ENCODE results near the gene ACOX1.

The ACOX1 gene

DNA sequence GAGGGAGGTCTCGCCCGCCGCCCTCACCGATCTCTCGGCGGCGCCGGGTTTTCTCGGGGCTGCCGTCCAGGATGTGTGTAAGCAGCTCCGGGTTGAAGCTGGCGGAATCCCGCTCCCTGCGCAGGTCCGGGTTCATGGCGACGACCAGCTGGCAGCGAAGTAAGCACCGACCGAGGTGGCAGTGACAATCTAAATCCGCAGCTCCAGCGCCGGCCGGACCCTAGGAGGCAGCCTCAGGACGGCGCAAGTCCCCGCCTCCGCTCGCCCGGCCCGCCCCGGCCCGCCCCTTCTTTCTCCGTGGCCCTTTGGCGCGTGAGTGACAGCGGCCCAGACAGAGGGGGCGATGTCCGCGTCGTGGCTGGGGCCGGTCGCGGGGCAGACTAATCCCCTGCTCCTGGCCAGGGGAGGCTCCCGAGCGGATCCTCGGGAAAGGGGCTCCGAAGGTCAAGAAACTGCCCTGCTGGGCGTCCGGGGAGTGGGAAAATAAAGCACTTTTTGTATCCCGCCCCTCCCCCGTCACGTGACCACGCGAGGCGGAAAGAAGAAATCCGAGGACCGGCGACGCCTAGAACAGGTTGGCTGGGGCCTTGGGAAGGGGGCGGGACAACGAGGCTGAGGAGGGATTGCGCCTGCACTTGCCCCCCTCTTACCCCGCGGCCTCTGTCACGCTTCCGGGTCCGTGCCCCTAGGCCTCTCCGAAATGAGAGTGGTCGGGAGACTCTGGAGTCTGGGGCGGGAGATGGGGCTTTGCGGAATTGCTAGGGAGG is at the start of gene ACOX1, which contains the start of gene TEN1:
TSS of gene ACOX1 (minus strand) at position 229 of the 767 bp plus-strand sequence. CDS start at position 136, 93 bp downstream.
TSS of gene TEN1 (plus strand) at position 303 of the 767 bp plus-strand sequence. CDS start 6,953 bp downstream, outside the sequence.
- peak; percentile 92 for DNase-seq (ENCODE audit: low spot score)

DNA sequence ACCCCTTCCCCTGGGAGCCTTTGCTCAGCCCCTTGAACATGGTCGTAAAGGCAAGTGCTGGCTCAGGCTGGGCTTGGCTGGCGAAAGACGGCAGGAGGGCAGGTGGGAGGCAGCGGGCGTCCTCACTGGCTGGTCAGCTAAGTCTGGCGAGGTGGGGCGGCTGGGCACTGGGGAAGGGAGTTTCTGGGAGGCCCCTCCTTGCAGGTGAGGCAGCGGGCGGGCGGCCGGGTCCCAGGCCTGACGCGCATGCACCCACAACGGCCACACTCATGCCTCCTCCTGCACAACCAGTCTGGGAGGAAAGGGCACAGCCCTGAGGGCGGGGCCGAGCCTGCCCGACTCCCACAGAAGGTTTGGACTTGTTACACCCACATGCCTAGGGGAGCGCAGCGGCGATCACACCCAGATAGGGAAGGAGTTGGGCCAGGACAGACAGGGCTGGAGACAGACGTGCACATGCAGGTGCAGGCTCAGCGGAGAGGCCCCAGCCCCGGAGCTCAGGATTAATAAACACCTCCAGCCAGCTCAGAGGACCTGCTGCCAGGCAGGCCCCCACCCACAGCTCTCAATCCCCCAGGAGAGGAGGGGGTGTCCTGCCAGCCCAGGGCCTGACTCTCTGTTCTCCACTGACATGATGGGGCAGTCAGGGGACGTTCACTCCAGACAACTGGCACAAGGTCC is 48.3 kb upstream of the ACOX1 start, which contains the start of gene EVPL:
TSS of gene EVPL (minus strand) at position 148 of the 681 bp plus-strand sequence. CDS start at position 40, 108 bp downstream.
- no peak for DNase-seq (ENCODE audit: low spot score)

DNA sequence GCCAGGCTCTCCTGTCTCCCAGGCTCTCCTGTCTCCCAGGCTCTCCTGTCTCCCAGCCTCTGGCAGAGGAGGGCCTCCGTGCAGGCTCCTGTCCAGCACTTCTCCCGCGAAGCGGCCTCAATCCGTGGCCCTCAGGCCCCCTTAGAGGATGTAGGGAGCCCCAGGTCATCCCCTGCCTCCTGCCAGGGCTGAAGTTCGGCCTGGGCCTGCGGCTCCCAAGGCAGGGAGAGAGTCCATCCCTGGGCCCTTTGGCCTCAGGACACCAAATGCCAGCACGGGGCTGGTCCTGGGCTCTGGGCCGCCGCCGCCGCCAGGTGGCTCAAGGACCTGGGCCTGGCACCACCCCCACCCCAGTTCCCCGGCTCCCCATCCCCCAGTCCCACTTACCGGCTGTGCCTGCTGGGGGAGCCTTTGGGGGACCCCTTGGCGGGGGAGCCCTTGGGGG is 47.8 kb upstream of the ACOX1 start:
- no peak for DNase-seq (ENCODE audit: low spot score)

DNA sequence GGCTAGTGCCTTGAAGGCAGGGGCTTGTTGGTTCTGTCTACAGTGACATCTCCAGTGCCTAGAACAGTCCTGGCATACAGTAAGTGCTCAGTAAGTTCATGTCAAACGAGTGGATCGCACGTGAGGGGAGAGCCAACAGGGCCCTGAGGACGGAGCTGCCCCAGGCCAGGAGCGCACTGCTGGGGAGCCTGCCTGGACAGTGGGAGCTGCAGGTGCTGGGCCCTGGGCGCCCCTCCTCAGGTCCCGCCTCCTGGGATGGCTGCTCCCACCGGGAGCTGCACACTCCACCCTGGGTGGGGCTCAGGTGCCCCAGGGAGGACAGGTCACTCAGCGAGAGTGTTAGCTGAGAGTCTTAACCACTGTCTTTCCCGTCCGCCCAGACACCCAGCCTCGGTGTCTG is 46.3 kb upstream of the ACOX1 start:
- no peak for DNase-seq (ENCODE audit: low spot score)

DNA sequence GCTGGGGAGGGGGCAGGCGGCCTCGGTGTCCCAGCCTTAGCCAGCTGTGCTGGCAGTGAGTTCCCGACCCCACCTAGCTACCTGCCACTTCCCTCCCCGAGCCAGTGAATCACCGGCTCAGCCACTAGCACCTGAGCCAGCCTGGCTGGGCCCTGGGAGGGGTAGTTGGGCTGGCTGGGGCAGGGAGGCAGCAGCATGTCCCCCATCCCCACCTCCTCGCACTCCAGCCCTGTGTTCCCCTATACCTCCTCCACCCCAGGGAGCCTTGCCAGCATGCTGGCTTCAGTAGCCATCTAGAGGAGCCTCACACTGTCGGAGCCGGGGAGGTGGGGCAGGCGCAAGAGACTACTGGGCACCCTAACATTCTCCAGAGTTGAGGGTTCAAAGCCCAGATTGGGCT is 45.4 kb upstream of the ACOX1 start:
- no peak for DNase-seq (ENCODE audit: low spot score)

DNA sequence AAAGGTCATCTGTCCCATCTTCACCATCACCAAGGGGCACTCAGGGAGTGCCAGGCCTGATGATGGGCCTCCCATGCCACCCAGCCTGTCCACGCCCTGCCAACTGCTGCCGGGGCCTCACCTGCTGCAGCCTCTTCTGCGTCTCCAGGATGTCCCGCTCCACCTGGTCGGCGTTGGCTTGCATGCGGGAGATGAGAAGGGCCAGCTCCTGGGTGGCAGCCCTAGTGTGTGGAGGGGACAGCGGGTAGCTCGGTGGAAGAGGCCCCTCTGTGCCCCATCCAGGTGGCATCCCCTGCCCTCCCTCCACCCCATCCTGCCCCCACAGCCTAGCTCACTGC is 44.9 kb upstream of the ACOX1 start:
- no peak for DNase-seq (ENCODE audit: low spot score)

DNA sequence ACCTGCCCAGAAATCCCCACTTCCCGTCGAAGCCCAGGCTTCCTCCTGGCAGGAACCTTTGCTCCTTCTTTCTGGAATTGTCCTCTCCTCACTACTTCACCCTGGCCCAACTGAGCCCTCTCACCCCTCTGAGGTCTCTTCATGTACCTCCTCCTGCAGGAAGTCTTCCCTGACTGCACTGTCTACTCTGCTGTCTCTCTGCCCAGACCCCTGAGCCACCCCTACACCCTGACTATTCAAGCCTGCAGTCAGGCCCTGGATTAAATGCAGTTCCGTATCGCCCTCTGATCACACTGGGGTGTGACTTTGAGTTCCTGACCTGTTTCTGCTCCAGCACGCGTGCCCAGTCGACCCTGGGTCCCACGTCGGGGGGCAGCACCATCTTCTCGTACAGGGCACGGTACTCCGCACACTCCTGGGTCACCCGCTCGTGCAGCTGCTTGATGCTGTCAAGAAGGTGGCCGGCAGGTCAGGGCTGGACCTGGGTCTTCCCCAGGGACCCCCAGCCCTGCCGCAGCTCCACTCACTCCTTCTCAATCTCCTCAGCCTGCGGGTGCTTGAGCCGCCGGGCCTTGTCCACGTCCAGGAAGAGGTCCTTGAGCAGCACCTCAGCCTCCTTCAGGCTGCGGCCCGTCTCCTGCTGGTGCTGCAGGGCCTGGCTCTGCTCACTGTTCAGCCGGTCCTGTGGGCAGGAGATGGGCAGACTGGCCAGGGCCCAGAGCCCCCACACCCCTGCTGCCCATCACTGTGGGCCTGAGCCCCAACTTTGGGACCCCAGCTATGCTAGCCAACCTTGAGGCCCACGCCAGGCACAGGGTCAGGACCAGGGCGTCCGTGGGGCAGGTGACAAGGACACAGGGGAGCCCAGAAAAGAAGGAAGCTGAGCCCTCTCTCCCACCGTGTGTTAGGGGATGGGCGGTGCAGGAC is 44.3 kb upstream of the ACOX1 start:
- no peak for DNase-seq (ENCODE audit: low spot score)

DNA sequence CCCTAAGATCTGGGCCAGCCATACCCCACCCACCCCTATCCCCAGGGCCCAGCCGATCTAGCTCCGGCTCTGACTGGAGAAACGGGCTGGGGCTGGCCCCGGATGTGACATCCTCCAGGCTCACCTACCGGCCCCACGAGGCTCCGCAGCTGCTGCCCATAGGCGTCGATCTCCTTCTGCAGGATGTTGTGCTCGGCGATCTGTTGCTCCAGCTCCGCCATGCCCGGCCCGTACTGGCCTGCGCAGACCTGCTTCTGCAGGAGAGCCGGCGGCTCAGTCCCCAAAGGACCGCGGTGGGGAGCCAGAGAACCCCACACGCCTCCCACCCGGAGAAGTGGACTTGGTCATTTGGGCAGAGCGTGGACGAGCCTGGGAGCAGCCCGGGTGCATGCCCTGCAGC is 43.3 kb upstream of the ACOX1 start:
- DNase-seq (ENCODE audit: low spot score), result no peak

DNA sequence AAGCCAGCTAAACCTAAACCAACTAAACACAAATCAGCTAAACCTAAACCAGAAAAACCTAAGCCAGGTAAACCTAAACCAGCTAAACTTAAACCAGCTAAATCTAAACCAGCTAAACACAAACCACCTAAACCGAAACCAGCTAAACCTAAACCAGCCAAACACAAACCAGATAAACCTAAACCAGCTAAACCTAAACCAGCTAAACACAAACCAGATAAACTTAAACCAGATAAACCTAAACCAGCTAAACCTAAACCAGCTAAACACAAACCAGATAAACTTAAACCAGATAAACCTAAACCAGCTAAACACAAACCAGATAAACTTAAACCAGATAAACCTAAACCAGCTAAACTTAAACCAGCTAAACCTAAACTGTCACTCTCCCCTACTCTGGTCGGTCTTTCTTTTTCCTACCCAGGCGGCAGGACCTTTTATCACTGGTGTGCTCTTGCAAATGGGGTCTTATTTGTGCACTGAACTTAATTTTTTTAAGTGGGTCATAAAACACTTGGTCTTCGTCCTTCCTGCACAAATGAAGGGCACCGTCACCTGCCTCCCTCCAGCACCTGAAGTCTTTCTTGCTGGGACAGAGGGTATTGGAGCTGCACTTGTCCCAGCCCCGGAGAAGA is 41.0 kb upstream of the ACOX1 start:
- DNase-seq (ENCODE audit: low spot score), result no peak

DNA sequence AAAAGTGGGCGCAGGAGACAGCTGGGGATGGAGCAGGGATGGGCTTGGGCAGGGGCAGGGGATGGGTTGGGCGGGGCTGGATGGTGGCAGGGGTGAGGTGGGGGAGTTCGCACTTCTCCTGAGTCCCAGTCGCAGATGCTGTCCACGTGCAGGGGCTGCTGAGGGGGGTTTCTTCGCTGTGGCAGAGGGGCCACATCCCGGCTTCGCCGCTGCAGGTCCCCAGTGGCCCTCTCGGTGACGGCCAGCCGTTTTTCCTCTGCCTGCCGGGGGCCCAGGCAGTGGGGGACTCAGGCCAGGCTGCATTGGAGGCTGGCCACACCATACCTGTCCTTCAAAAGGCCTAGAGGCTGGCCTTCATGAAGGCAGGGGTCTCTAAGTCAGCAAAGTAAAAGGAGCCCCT is 39.8 kb upstream of the ACOX1 start:
- DNase-seq (ENCODE audit: low spot score), result no peak

DNA sequence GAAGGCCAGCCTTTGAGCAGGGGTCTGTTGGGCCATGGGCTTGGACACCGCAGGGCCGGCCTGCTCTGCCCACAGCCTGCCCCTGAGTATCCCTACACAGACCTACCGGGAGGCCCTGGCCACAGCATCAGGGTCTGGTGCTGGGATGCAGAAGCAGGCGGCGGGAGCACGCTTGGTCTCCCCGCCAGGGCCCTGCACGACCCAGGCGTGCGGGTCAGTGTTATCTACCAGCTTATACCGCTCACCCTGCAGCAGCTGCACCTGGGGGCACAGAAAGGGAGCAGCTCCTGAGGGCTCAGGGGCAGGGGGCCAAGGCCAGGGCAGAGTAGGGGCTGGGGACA is 39.3 kb upstream of the ACOX1 start:
- no peak for DNase-seq (ENCODE audit: low spot score)

DNA sequence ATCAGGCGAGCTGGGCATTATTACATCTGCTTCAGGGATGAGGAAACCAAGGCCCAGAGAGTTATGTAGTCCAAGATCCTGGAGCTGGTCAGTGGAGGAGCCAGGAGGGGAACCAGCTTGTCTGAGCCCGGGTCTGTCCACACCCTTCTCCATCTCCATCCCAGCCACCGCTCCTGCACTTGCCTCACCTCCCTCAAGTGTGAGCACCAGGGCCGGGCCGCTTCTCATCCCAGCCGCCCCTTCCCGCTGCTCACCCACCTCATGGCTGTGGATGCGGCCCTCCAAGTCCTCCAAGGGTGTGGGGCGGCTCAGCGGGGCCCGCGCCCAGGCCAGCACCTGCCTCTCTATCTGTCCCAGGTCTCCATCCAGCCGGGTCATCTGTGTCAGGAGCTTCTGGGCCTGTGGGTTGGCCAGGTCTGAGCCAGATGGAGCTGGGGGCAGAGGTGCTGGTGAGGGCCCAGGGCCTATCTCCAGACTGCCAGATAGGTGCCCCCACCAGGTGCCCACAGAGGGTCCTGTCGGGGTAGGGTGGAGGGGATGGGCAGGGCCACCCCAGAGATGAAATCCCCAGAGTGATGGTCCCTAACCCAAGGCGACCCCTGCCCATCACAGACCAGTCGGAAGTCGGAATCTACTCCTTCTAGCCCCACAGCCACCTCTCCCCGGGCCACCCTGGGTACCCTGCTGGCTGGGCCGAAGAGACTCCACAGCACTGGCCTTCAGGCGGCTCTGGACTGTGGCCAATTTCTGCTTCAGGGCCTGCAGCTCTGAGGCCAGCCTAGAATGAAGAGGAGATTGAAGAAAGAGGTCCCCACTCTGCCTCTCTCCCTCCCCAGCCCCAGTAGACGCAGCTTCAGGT is 38.7 kb upstream of the ACOX1 start:
- DNase-seq (ENCODE audit: low spot score), result no peak

DNA sequence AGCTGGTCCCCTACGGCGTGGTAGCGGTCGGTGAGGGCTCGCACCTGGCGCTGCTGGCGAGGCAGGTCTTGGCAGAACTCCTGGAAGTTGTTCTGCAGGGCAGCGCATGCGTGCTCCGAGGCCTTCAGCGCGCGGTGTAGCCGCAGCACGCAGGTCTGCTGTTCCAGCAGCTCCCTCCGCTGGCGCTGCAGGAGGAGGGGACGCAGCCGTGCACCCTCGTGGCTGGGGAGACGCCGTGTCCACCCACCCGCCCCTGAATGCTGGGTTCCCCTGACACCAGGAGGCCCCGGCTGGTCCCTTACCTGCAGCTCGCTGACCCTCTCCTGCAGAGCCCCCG is 35.9 kb upstream of the ACOX1 start:
- no peak for DNase-seq (ENCODE audit: low spot score)

DNA sequence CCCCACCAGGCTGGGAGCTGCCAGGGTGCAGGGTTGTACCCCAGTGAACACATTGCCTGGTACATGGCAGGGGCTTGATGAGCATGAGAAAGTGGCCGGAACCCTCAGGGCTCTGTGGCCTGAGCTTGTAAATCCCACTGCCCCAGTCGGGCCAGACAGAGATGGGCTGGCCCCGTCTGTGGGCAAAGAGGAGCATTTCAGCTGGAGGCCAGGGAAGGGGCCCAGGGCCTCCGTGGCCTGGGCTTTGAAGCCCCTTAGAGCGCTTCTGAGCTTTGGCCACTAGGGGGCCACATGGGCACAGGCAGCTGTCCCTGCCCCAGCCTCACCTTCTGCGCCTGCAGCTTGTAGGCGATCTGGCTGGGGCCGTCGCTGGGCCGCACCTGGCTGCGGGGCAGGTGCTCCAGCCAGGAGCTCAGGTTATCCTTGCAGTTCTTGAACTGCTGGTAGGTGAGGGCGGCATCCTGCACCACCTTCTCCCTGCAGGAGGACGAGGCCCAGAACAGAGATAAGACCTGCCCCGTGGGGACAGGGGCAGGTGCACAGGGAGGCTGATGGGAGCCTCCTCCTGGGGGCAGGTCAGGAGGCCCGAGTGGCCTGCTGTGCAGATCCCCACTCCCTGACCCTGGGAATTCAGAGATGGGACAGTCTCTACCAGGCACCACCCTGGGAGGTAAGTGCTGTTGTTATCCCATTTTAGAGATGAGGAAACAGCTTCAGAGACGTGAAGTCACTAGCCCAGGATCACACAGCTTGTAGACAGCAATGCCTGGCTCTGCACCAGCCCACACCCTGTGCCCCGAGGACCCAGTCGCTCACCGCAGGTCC is 35.3 kb upstream of the ACOX1 start:
- peak; percentile 82 for DNase-seq (ENCODE audit: low spot score)

DNA sequence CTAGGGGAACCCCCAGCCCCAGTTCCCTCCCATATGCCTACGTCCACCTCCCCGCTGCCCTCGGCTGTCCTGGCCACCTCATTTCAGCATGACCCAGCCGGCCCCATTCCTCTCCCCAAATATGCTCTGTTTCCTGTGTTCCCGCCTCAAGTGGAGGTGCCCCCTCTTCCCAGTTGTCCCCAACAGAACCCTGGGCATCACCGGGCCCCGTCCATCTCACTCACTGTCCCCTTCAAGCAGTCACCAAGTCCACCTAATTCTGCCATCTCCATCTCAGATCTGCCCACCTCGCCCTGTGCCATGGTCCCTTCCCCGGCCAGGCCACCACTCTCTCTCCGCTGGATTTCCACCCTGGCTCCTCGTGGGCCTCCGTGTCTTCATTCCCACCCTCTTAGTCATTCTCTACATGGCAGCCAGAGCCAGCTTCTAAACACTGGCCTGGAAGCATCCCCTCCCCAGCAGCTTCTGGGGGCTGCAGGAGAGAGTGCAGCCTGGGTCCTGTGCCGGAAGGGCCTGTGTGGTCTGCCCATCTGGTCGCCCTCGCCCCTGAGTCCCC is 34.5 kb upstream of the ACOX1 start:
- no peak for DNase-seq (ENCODE audit: low spot score)

DNA sequence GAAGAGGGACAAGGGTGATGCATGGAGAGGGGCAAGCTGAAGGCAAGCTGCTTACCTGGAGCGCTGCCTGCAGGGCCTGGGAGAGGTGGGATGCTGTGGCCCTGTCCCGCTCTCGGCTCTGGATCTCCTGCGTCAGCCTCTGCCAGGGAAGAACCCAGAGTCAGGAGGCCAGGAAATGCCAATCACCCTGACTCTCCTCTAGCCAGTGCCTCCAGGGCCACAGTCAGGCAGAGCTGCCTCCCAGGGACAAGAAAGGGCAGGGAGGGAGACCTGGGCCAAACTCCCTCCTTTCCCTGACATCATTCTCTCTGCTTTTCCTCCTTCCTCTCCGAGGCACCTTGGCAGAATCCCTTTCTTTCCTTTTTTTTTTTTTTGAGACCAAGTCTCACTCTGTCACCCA is 33.0 kb upstream of the ACOX1 start:
- no peak for DNase-seq (ENCODE audit: low spot score)

DNA sequence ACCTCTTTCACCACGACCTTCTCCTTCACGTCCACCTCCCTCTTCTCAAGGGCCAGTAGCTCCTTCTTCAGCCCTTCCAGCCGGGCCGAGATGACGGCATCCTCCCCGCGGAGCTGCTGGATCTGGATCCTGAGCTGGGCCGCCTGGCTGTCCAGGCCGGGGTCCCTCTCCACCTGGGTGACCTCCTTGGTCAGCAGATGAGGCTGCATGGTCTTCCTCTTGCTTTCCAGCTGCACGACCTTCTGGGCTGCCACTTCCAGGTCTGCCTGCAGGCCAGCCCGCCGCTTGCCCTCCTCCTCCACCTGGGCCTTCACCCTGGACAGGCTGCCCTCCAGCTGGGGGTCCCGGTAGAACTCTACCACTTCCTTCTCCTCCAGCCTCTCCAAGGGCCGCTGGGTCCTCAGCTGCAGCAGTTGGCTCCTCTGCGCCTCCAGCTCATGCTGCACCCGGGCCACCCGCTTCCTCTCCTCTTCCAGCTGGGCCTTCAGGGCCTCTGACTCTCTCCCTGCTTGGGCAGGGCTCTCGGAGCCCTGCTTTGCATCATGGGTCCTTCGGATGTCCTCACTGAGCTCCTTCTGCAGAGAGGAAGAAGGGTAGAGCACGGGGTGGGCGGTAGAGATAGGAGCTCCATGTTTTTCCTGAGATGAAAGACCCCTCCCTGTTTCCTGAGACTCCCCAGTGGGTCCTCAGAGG is 31.1 kb upstream of the ACOX1 start:
- DNase-seq (ENCODE audit: low spot score), result no peak

DNA sequence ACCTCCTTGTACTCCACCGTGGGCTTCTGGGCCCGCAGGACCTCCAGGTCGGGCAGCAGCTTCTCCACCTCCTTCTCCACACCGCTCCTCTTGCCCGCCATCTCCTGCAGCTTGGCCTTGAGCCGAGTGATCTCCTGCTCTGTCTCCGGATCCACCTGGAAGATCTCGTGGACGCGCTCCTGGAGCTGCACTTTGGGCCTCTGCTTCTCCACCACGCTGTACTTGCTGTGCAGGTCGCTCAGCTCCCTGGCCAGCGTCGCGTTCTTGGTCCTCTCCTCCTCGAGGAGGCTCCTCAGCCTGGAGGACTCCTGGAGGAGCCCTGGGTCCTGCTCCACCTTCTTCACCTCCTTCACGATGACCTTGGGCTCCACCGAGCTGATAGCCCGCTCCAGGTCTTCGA is 30.5 kb upstream of the ACOX1 start:
- no peak for DNase-seq (ENCODE audit: low spot score)

All from hepatic stellate cell (primary cell).